ENCODE measurements around the gene KCNH6.

Gene KCNH6

DNA sequence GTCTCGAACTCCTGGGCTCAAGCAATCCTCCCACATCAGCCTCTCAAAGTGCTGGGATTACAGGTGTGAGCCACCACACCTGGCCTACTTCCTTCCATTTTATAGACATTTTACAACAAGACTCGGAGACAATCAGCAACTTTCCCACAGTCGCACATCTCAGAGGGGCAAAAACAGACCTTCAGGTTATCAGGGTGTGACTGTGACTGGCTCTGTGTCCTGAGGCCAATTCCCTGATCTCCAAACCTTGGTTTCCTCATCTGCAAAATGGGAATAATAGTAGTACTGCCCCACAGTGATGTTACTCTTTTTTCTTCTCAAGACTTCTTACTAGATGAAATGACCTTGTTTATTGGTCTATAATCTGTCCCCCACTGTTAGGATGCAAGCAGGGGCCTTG is 10.8 kb upstream of the KCNH6 start:
- no peaks in the 10 kb centered on the region for H3K36me3 ChIP-seq (replicated peaks; ENCODE audit: insufficient read depth, low read length)
- no peak overlapping the region for H2AFZ ChIP-seq (ENCODE audit: low read length)
- no peak overlapping the region for H3K4me3 ChIP-seq (ENCODE audit: low read length)
- no peaks in the 10 kb centered on the region for H3K79me2 ChIP-seq (ENCODE audit: low read length)
- H3K27ac ChIP-seq (ENCODE audit: low read length), result no peak overlapping the region
- H3K27me3 ChIP-seq (replicated peaks; ENCODE audit: insufficient read depth, low read length), result peaks cover 62% of the 10 kb centered on the region
- no peaks in the 10 kb centered on the region for H3F3A ChIP-seq (ENCODE audit: insufficient read depth, low read length)
- H3K9me2 ChIP-seq (replicated peaks; ENCODE audit: insufficient read depth, low read length), result no peaks in the 10 kb centered on the region
- DNase-seq, result no peak
- H4K20me1 ChIP-seq (ENCODE audit: insufficient read depth, low read length), result no peaks in the 10 kb centered on the region
- TF ChIP-seq CTCF (IDR thresholded peaks at IDR 0.05; ENCODE audit: low read length), result no peak
- TF ChIP-seq EZH2phosphoT487 (IDR thresholded peaks at IDR 0.05; ENCODE audit: low read length), result no peak
- no peak for TF ChIP-seq EZH2 (optimal IDR thresholded peaks at IDR 0.05; ENCODE audit: low read depth, low read length)
- no peaks in the 10 kb centered on the region for H3K9me3 ChIP-seq (replicated peaks; ENCODE audit: insufficient read depth, low read length)
- no peak overlapping the region for H3K9ac ChIP-seq (ENCODE audit: low read length)
- no peaks in the 10 kb centered on the region for H3K4me1 ChIP-seq (ENCODE audit: low read length)
- no peak overlapping the region for H3K4me2 ChIP-seq (ENCODE audit: low read depth, low read length)

DNA sequence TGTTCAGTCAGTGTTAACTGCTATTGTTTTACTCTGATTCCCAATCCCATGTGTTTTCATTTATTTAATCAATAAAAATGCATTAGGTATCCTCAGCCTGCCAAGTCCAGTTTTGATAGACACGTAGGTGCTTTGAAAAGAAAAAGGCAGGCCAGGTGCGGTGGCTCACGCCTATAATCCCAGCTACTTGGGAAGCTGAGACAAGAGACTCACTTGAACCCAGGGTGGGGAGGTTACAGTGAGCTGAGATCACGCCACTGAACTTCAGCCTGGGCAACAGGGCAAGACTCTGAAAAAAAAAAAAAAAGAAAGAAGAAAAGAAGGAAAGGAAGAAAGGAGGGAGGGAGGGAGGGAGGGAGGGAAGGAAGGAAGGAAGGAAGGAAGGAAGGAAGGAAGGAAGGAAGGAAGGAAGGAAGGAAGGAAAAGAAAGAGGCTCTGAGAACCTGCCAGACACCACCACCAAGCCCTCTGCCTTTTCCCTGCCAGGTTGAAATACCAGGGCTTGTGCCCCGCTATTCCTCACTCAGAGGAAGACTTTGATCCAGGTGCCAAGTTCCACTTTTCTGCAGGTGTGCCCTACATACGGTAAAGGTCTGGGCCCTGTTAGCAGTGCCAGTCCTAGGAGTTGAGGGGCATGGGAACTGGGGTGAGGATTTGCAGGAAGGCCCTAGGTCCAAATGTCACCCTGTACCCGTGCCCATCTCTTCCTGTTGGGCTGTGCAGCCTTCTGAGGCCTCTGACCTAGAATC is 10.1 kb upstream of the KCNH6 start:
- H3K27me3 ChIP-seq (replicated peaks; ENCODE audit: insufficient read depth, low read length), result peaks cover 64% of the 10 kb centered on the region
- no peak overlapping the region for H3K9ac ChIP-seq (ENCODE audit: low read length)
- no peaks in the 10 kb centered on the region for H3K4me1 ChIP-seq (ENCODE audit: low read length)
- no peaks in the 10 kb centered on the region for H4K20me1 ChIP-seq (ENCODE audit: insufficient read depth, low read length)
- no peaks in the 10 kb centered on the region for H3K9me3 ChIP-seq (replicated peaks; ENCODE audit: insufficient read depth, low read length)
- H3K9me2 ChIP-seq (replicated peaks; ENCODE audit: insufficient read depth, low read length), result no peaks in the 10 kb centered on the region
- no peak overlapping the region for H2AFZ ChIP-seq (ENCODE audit: low read length)
- H3K79me2 ChIP-seq (ENCODE audit: low read length), result no peaks in the 10 kb centered on the region
- no peak for TF ChIP-seq EZH2 (optimal IDR thresholded peaks at IDR 0.05; ENCODE audit: low read depth, low read length)
- TF ChIP-seq CTCF (IDR thresholded peaks at IDR 0.05; ENCODE audit: low read length), result no peak
- TF ChIP-seq EZH2phosphoT487 (IDR thresholded peaks at IDR 0.05; ENCODE audit: low read length), result no peak
- H3K36me3 ChIP-seq (replicated peaks; ENCODE audit: insufficient read depth, low read length), result no peaks in the 10 kb centered on the region
- no peak for DNase-seq
- H3K27ac ChIP-seq (ENCODE audit: low read length), result no peak overlapping the region
- H3F3A ChIP-seq (ENCODE audit: insufficient read depth, low read length), result no peaks in the 10 kb centered on the region
- H3K4me2 ChIP-seq (ENCODE audit: low read depth, low read length), result no peak overlapping the region
- H3K4me3 ChIP-seq (ENCODE audit: low read length), result no peak overlapping the region

DNA sequence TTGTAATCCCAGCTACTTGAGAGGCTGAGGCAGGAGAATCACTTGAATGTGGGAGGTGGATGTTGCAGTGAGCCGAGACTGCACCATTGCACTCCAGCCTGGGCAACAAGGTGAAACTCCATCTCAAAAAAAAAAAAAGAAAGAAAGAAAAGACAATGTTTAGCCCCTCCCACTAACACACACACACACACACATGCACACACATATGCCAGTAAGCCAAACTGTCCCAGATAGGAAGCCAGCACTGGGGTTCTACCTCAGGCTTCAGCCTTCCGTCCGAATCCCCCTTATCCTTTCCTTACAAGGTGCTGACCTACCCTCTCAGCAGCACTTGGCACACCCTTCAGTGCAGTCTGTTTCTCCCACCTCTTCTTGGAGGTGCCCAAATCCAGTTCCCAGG is 8.7 kb upstream of the KCNH6 start:
- Histone ChIP-seq H3K9me3 (replicated peaks; ENCODE audit: insufficient read depth, low read length) (no peaks in the 10 kb centered on the region), H3K9ac (ENCODE audit: low read length) (no peak overlapping the region), H3K79me2 (ENCODE audit: low read length) (no peaks in the 10 kb centered on the region), H3K9me2 (replicated peaks; ENCODE audit: insufficient read depth, low read length) (no peaks in the 10 kb centered on the region), H3F3A (ENCODE audit: insufficient read depth, low read length) (no peaks in the 10 kb centered on the region), H3K36me3 (replicated peaks; ENCODE audit: insufficient read depth, low read length) (no peaks in the 10 kb centered on the region), H3K27me3 (replicated peaks; ENCODE audit: insufficient read depth, low read length) (peaks cover 50% of the 10 kb centered on the region), H3K27ac (ENCODE audit: low read length) (no peak overlapping the region), H3K4me3 (ENCODE audit: low read length) (no peak overlapping the region), H3K4me2 (ENCODE audit: low read depth, low read length) (no peak overlapping the region), H2AFZ (ENCODE audit: low read length) (no peak overlapping the region), H3K4me1 (ENCODE audit: low read length) (no peaks in the 10 kb centered on the region), H4K20me1 (ENCODE audit: insufficient read depth, low read length) (no peaks in the 10 kb centered on the region)
- TF ChIP-seq CTCF (IDR thresholded peaks at IDR 0.05; ENCODE audit: low read length) (no peak), EZH2phosphoT487 (IDR thresholded peaks at IDR 0.05; ENCODE audit: low read length) (no peak), EZH2 (optimal IDR thresholded peaks at IDR 0.05; ENCODE audit: low read depth, low read length) (no peak)
- no peak for DNase-seq
